Measurements from ENCODE around the gene ADAMTS8. TPM values are rescaled to one million over a fixed set of nuclear protein-coding genes. Genes with fewer than 3 reads are reported as not detected.

The ADAMTS8 gene
- total RNA-seq, 1 experiment from 2014 or later, result not detected

- Histone ChIP-seq H3K4me1 (ENCODE audit: low read length) (no peaks in the 10 kb centered on the region), H3K9ac (ENCODE audit: low read length) (no peak overlapping the region), H3K9me2 (replicated peaks; ENCODE audit: insufficient read depth, low read length) (no peaks in the 10 kb centered on the region), H4K20me1 (ENCODE audit: insufficient read depth, low read depth, low read length) (no peaks in the 10 kb centered on the region), H3K27ac (ENCODE audit: low read length) (no peak overlapping the region), H3K9me3 (ENCODE audit: low read length) (no peaks in the 10 kb centered on the region), H3K27me3 (ENCODE audit: low read length) (no peaks in the 10 kb centered on the region), H2AFZ (ENCODE audit: low read length) (no peak overlapping the region), H3K36me3 (ENCODE audit: insufficient read depth, low read length) (no peaks in the 10 kb centered on the region), H3K4me3 (ENCODE audit: low read length) (no peak overlapping the region), H3K79me2 (ENCODE audit: low read length) (no peaks in the 10 kb centered on the region), H3K4me2 (ENCODE audit: low read depth, low read length, poor library complexity, severe bottlenecking) (no peak overlapping the region)
- no peak for DNase-seq
Measured at GRCh38 chr11:130454491-130455252, 26.3 kb upstream of the ADAMTS8 start.

- Histone ChIP-seq H3K36me3 (ENCODE audit: insufficient read depth, low read length) (no peaks in the 10 kb centered on the region), H3K27ac (ENCODE audit: low read length) (no peak overlapping the region), H4K20me1 (ENCODE audit: insufficient read depth, low read depth, low read length) (no peaks in the 10 kb centered on the region), H3K9me3 (ENCODE audit: low read length) (no peaks in the 10 kb centered on the region), H3K27me3 (ENCODE audit: low read length) (no peaks in the 10 kb centered on the region), H3K4me1 (ENCODE audit: low read length) (no peaks in the 10 kb centered on the region), H3K9ac (ENCODE audit: low read length) (no peak overlapping the region), H3K4me3 (ENCODE audit: low read length) (no peak overlapping the region), H3K4me2 (ENCODE audit: low read depth, low read length, poor library complexity, severe bottlenecking) (no peak overlapping the region), H3K79me2 (ENCODE audit: low read length) (no peaks in the 10 kb centered on the region), H3K9me2 (replicated peaks; ENCODE audit: insufficient read depth, low read length) (no peaks in the 10 kb centered on the region), H2AFZ (ENCODE audit: low read length) (no peak overlapping the region)
- DNase-seq, result no peak
Measured at GRCh38 chr11:130452940-130453339, 24.5 kb upstream of the ADAMTS8 start.

GRCh38 chr11:130452176-130452575 lies 23.8 kb upstream of the ADAMTS8 start:
- Histone ChIP-seq H3K36me3 (ENCODE audit: insufficient read depth, low read length) (no peaks in the 10 kb centered on the region), H3K9ac (ENCODE audit: low read length) (no peak overlapping the region), H3K4me1 (ENCODE audit: low read length) (no peaks in the 10 kb centered on the region), H3K27ac (ENCODE audit: low read length) (no peak overlapping the region), H2AFZ (ENCODE audit: low read length) (no peak overlapping the region), H3K27me3 (ENCODE audit: low read length) (no peaks in the 10 kb centered on the region), H3K4me2 (ENCODE audit: low read depth, low read length, poor library complexity, severe bottlenecking) (no peak overlapping the region), H3K79me2 (ENCODE audit: low read length) (no peaks in the 10 kb centered on the region), H4K20me1 (ENCODE audit: insufficient read depth, low read depth, low read length) (no peaks in the 10 kb centered on the region), H3K4me3 (ENCODE audit: low read length) (no peak overlapping the region), H3K9me3 (ENCODE audit: low read length) (no peaks in the 10 kb centered on the region), H3K9me2 (replicated peaks; ENCODE audit: insufficient read depth, low read length) (no peaks in the 10 kb centered on the region)
- DNase-seq, result no peak

GRCh38 chr11:130451231-130452019 lies 23.0 kb upstream of the ADAMTS8 start:
- no peak for DNase-seq
- Histone ChIP-seq H3K4me2 (ENCODE audit: low read depth, low read length, poor library complexity, severe bottlenecking) (no peak overlapping the region), H3K4me1 (ENCODE audit: low read length) (no peaks in the 10 kb centered on the region), H3K27ac (ENCODE audit: low read length) (no peak overlapping the region), H3K9me2 (replicated peaks; ENCODE audit: insufficient read depth, low read length) (no peaks in the 10 kb centered on the region), H4K20me1 (ENCODE audit: insufficient read depth, low read depth, low read length) (no peaks in the 10 kb centered on the region), H3K79me2 (ENCODE audit: low read length) (no peaks in the 10 kb centered on the region), H3K9me3 (ENCODE audit: low read length) (no peaks in the 10 kb centered on the region), H2AFZ (ENCODE audit: low read length) (no peak overlapping the region), H3K4me3 (ENCODE audit: low read length) (no peak overlapping the region), H3K27me3 (ENCODE audit: low read length) (no peaks in the 10 kb centered on the region), H3K36me3 (ENCODE audit: insufficient read depth, low read length) (no peaks in the 10 kb centered on the region), H3K9ac (ENCODE audit: low read length) (no peak overlapping the region)

GRCh38 chr11:130449996-130450769 lies 21.8 kb upstream of the ADAMTS8 start:
- H4K20me1 ChIP-seq (ENCODE audit: insufficient read depth, low read depth, low read length), result no peaks in the 10 kb centered on the region
- H3K9me2 ChIP-seq (replicated peaks; ENCODE audit: insufficient read depth, low read length), result no peaks in the 10 kb centered on the region
- H2AFZ ChIP-seq (ENCODE audit: low read length), result no peak overlapping the region
- no peak overlapping the region for H3K4me3 ChIP-seq (ENCODE audit: low read length)
- H3K27me3 ChIP-seq (ENCODE audit: low read length), result no peaks in the 10 kb centered on the region
- no peak overlapping the region for H3K9ac ChIP-seq (ENCODE audit: low read length)
- H3K9me3 ChIP-seq (ENCODE audit: low read length), result no peaks in the 10 kb centered on the region
- no peak overlapping the region for H3K4me2 ChIP-seq (ENCODE audit: low read depth, low read length, poor library complexity, severe bottlenecking)
- H3K27ac ChIP-seq (ENCODE audit: low read length), result no peak overlapping the region
- H3K4me1 ChIP-seq (ENCODE audit: low read length), result no peaks in the 10 kb centered on the region
- no peaks in the 10 kb centered on the region for H3K36me3 ChIP-seq (ENCODE audit: insufficient read depth, low read length)
- DNase-seq, result no peak
- no peaks in the 10 kb centered on the region for H3K79me2 ChIP-seq (ENCODE audit: low read length)

GRCh38 chr11:130449310-130449990 lies 21.0 kb upstream of the ADAMTS8 start:
- Histone ChIP-seq H4K20me1 (ENCODE audit: insufficient read depth, low read depth, low read length) (no peaks in the 10 kb centered on the region), H3K9ac (ENCODE audit: low read length) (no peak overlapping the region), H3K27me3 (ENCODE audit: low read length) (no peaks in the 10 kb centered on the region), H3K4me1 (ENCODE audit: low read length) (no peaks in the 10 kb centered on the region), H3K9me2 (replicated peaks; ENCODE audit: insufficient read depth, low read length) (no peaks in the 10 kb centered on the region), H3K36me3 (ENCODE audit: insufficient read depth, low read length) (no peaks in the 10 kb centered on the region), H3K27ac (ENCODE audit: low read length) (no peak overlapping the region), H3K79me2 (ENCODE audit: low read length) (no peaks in the 10 kb centered on the region), H3K9me3 (ENCODE audit: low read length) (no peaks in the 10 kb centered on the region), H3K4me2 (ENCODE audit: low read depth, low read length, poor library complexity, severe bottlenecking) (no peak overlapping the region), H3K4me3 (ENCODE audit: low read length) (no peak overlapping the region), H2AFZ (ENCODE audit: low read length) (no peak overlapping the region)
- no peak for DNase-seq

GRCh38 chr11:130448416-130449309 lies 20.3 kb upstream of the ADAMTS8 start, which contains the start of gene ADAMTS15:
TSS of gene ADAMTS15 (plus strand) at chr11:130448645. CDS start at chr11:130448974, 329 bp downstream.
- no peak within 1 kb of the TSS for H3K4me3 ChIP-seq (ENCODE audit: low read length)
- no peaks in the 10 kb centered on the region for H3K79me2 ChIP-seq (ENCODE audit: low read length)
- no peak within 1 kb of the TSS for H3K9ac ChIP-seq (ENCODE audit: low read length)
- no peaks in the 10 kb centered on the region for H3K9me3 ChIP-seq (ENCODE audit: low read length)
- no peak for DNase-seq
- no peaks in the 10 kb centered on the region for H4K20me1 ChIP-seq (ENCODE audit: insufficient read depth, low read depth, low read length)
- H3K27ac ChIP-seq (ENCODE audit: low read length), result no peak within 1 kb of the TSS
- H2AFZ ChIP-seq (ENCODE audit: low read length), result no peak within 1 kb of the TSS
- H3K36me3 ChIP-seq (ENCODE audit: insufficient read depth, low read length), result no peaks in the 10 kb centered on the region
- no peaks in the 10 kb centered on the region for H3K27me3 ChIP-seq (ENCODE audit: low read length)
- no peaks in the 10 kb centered on the region for H3K4me1 ChIP-seq (ENCODE audit: low read length)
- no peaks in the 10 kb centered on the region for H3K9me2 ChIP-seq (replicated peaks; ENCODE audit: insufficient read depth, low read length)
- no peak within 1 kb of the TSS for H3K4me2 ChIP-seq (ENCODE audit: low read depth, low read length, poor library complexity, severe bottlenecking)

Measured in Karpas-422 (cell line).